Measurements from ENCODE around the gene RXRB.
A peak's percentile ranks its signal among the peaks of the same experiment; 100 is the strongest.
"Not testable (repeated sequence)": the region's sequence is repeated elsewhere in the genome, so short reads cannot be mapped to it uniquely, and the experiment has no call there.

The RXRB gene

GRCh38 chr6:33160728-33161344 lies 39.6 kb downstream of the RXRB start:
- peak; percentile 59 to 79 for DNase-seq

GRCh38 chr6:33160096-33160495 lies 40.4 kb downstream of the RXRB start:
- no peak for DNase-seq

- DNase-seq: no peak
Measured at GRCh38 chr6:33156964-33157363, 43.5 kb downstream of the RXRB start.

GRCh38 chr6:33156561-33156960 lies 43.9 kb downstream of the RXRB start:
- DNase-seq: no peak

- DNase-seq: no peak
Measured at GRCh38 chr6:33154349-33154748, 46.1 kb downstream of the RXRB start.

- no peak for DNase-seq
Measured at GRCh38 chr6:33151050-33151449, 49.4 kb downstream of the RXRB start.

- not testable (repeated sequence) for DNase-seq
Measured at GRCh38 chr6:33150560-33150959, 49.9 kb downstream of the RXRB start.

- DNase-seq: peak; percentile 55 to 59
Measured at GRCh38 chr6:33147807-33148666, 52.4 kb downstream of the RXRB start.

- DNase-seq: peak; percentile 86 to 96
Measured at GRCh38 chr6:33144373-33144772, 56.1 kb downstream of the RXRB start.
